Measurements from ENCODE around the gene CSGALNACT2. TPM values are rescaled to one million over a fixed set of nuclear protein-coding genes. Genes with fewer than 3 reads are reported as not detected.

CSGALNACT2 gene
- total RNA-seq, 1 experiment from 2014 or later = 3.6 TPM

DNA sequence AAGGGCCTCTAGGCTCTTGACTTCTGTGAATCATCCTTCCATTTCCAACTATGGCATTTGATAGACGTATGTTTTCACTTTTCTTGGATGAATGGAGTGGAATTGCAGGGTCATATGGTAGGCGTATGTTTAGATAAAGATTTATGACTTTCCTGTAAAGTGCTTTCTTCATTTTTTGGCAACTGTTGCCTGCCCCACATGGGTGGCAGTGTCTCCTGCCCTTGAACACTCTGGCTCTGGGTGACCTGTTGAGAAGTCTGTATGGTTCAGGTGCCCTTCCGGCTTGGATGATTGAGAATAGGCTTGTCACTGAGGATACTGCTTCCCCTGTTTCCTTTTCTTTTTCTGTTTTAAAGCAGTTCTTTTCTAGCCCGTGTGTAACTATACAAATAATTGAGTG lies 38.3 kb upstream of the CSGALNACT2 start:
- BruUV-seq (replicated peaks) = no TSS peak
- TF ChIP-seq EZH2 (IDR thresholded peaks at IDR 0.05; ENCODE audit: low read length, unreplicated experiment) (no peak), EZH2phosphoT487 (IDR thresholded peaks at IDR 0.05; ENCODE audit: borderline replicate concordance, low read length) (no peak)
- TF ChIP-seq, protein P1, sequence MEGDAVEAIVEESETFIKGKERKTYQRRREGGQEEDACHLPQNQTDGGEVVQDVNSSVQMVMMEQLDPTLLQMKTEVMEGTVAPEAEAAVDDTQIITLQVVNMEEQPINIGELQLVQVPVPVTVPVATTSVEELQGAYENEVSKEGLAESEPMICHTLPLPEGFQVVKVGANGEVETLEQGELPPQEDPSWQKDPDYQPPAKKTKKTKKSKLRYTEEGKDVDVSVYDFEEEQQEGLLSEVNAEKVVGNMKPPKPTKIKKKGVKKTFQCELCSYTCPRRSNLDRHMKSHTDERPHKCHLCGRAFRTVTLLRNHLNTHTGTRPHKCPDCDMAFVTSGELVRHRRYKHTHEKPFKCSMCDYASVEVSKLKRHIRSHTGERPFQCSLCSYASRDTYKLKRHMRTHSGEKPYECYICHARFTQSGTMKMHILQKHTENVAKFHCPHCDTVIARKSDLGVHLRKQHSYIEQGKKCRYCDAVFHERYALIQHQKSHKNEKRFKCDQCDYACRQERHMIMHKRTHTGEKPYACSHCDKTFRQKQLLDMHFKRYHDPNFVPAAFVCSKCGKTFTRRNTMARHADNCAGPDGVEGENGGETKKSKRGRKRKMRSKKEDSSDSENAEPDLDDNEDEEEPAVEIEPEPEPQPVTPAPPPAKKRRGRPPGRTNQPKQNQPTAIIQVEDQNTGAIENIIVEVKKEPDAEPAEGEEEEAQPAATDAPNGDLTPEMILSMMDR (conservative IDR thresholded peaks at IDR 0.05; ENCODE audit: low read depth, low read length) = no peak
- H3K9me2 ChIP-seq (replicated peaks; ENCODE audit: low read length) = no peaks in the 10 kb centered on the region
- intact Hi-C loops (cut with micrococcal nuclease) = no loop called here
- no peak overlapping the region for H3K9ac ChIP-seq (ENCODE audit: low read length)
- ChIA-PET CTCF (no interaction called here), POLR2A (ENCODE audit: unreplicated experiment) (no interaction called here)
- peaks cover 54% of the 10 kb centered on the region for H3K27me3 ChIP-seq (ENCODE audit: low read length)
- H3K4me3 ChIP-seq (ENCODE audit: low read length) = no peak overlapping the region
- no peaks in the 10 kb centered on the region for H4K20me1 ChIP-seq (ENCODE audit: low read length)
- no peaks in the 10 kb centered on the region for H3K36me3 ChIP-seq (ENCODE audit: low read depth, low read length)
- H3K4me1 ChIP-seq (ENCODE audit: insufficient read depth, low read length) = no peaks in the 10 kb centered on the region
- no peaks in the 10 kb centered on the region for H3K79me2 ChIP-seq (ENCODE audit: low read length)
- no peak overlapping the region for H2AFZ ChIP-seq (ENCODE audit: low read length)
- ATAC-seq (no peak), DNase-seq (no peak)
- H3K27ac ChIP-seq (ENCODE audit: low read length) = no peak overlapping the region
- H3K9me3 ChIP-seq (ENCODE audit: low read length) = no peaks in the 10 kb centered on the region
- no peak overlapping the region for H3K4me2 ChIP-seq (ENCODE audit: low read length)
- no peaks in the 10 kb centered on the region for H3F3A ChIP-seq (ENCODE audit: low read length, unreplicated experiment)

DNA sequence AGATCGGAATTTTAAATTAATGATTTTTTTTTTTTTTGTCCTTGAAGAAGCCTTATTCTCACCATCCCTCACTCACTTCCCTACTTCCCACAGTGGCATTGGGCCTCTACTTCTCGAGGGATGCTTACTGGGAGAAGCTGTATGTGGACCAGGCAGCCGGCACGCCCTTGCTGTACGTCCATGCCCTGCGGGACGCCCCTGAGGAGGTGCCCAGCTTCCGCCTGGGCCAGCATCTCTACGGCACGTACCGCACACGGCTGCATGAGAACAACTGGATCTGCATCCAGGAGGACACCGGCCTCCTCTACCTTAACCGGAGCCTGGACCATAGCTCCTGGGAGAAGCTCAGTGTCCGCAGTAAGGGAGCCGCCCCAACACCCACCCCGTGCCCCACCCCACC lies 37.9 kb upstream of the CSGALNACT2 start:
- H3K27ac ChIP-seq (ENCODE audit: low read length) = no peak overlapping the region
- ATAC-seq (no peak), DNase-seq (no peak)
- no peaks in the 10 kb centered on the region for H3K36me3 ChIP-seq (ENCODE audit: low read depth, low read length)
- H3K4me1 ChIP-seq (ENCODE audit: insufficient read depth, low read length) = 0 out of 2 replicates have a peak, but pooled peaks cover 4% of the 10 kb centered on the region
- H3K9me2 ChIP-seq (replicated peaks; ENCODE audit: low read length) = no peaks in the 10 kb centered on the region
- H3F3A ChIP-seq (ENCODE audit: low read length, unreplicated experiment) = no peaks in the 10 kb centered on the region
- H4K20me1 ChIP-seq (ENCODE audit: low read length) = no peaks in the 10 kb centered on the region
- intact Hi-C loops (cut with micrococcal nuclease) = no loop called here
- H3K4me3 ChIP-seq (ENCODE audit: low read length) = no peak overlapping the region
- no peak overlapping the region for H3K9ac ChIP-seq (ENCODE audit: low read length)
- TF ChIP-seq EZH2phosphoT487 (IDR thresholded peaks at IDR 0.05; ENCODE audit: borderline replicate concordance, low read length) (no peak), EZH2 (IDR thresholded peaks at IDR 0.05; ENCODE audit: low read length, unreplicated experiment) (no peak)
- TF ChIP-seq, protein P1 (conservative IDR thresholded peaks at IDR 0.05; ENCODE audit: low read depth, low read length) = no peak
- ChIA-PET CTCF (no interaction called here), POLR2A (ENCODE audit: unreplicated experiment) (no interaction called here)
- no peaks in the 10 kb centered on the region for H3K9me3 ChIP-seq (ENCODE audit: low read length)
- H3K27me3 ChIP-seq (ENCODE audit: low read length) = peaks cover 49% of the 10 kb centered on the region
- no peaks in the 10 kb centered on the region for H3K79me2 ChIP-seq (ENCODE audit: low read length)
- H2AFZ ChIP-seq (ENCODE audit: low read length) = no peak overlapping the region
- no peak overlapping the region for H3K4me2 ChIP-seq (ENCODE audit: low read length)
- BruUV-seq (replicated peaks) = no TSS peak

GRCh38 chr10:43102063-43102828 lies 36.0 kb upstream of the CSGALNACT2 start:
- TF ChIP-seq, protein P1 (conservative IDR thresholded peaks at IDR 0.05; ENCODE audit: low read depth, low read length) = no peak
- TF ChIP-seq EZH2 (IDR thresholded peaks at IDR 0.05; ENCODE audit: low read length, unreplicated experiment) (no peak), EZH2phosphoT487 (IDR thresholded peaks at IDR 0.05; ENCODE audit: borderline replicate concordance, low read length) (no peak)
- H3K9ac ChIP-seq (ENCODE audit: low read length) = no peak overlapping the region
- H3K79me2 ChIP-seq (ENCODE audit: low read length) = no peaks in the 10 kb centered on the region
- no peak overlapping the region for H2AFZ ChIP-seq (ENCODE audit: low read length)
- ChIA-PET CTCF (no interaction called here), POLR2A (ENCODE audit: unreplicated experiment) (no interaction called here)
- H3K4me2 ChIP-seq (ENCODE audit: low read length) = no peak overlapping the region
- intact Hi-C loops (cut with micrococcal nuclease) = no loop called here
- BruUV-seq (replicated peaks) = no TSS peak
- H3K4me3 ChIP-seq (ENCODE audit: low read length) = no peak overlapping the region
- H3K9me2 ChIP-seq (replicated peaks; ENCODE audit: low read length) = no peaks in the 10 kb centered on the region
- H3K4me1 ChIP-seq (ENCODE audit: insufficient read depth, low read length) = 0 out of 2 replicates have a peak, but pooled peaks cover 4% of the 10 kb centered on the region
- no peaks in the 10 kb centered on the region for H3K9me3 ChIP-seq (ENCODE audit: low read length)
- ATAC-seq (no peak), DNase-seq (no peak)
- H3K27me3 ChIP-seq (ENCODE audit: low read length) = peaks cover 30% of the 10 kb centered on the region
- no peaks in the 10 kb centered on the region for H4K20me1 ChIP-seq (ENCODE audit: low read length)
- no peaks in the 10 kb centered on the region for H3K36me3 ChIP-seq (ENCODE audit: low read depth, low read length)
- no peak overlapping the region for H3K27ac ChIP-seq (ENCODE audit: low read length)
- no peaks in the 10 kb centered on the region for H3F3A ChIP-seq (ENCODE audit: low read length, unreplicated experiment)
